ENCODE results near the gene SMIM20.

The SMIM20 gene

DNA sequence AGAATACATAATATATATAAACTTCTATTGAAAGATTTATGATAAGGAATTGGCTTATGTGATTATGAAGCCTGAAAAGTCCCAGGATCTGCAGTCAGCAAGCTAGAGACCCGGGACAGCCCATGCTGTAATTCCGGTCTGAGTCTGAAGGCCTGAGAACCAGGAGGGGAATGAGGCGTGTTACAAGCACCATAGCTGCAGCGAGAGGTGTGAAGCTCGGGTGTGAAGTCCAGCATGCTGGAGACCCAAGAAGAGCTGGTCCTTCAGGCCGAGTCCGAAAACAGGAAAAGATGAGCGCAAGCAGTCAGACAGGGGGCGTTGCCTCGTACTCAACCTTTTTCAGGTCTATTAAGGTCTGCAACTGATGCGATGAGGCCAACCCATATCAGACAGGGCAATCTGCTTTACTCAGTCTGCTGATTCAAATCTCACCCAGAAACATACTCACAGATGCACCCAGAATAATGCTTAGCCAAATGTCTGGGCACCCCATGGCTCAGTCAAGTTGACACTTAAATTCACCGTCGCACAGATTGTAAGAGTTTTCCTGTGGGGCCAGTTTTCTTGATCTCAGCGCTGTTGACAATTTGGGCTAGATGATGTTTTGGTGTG, 40.4 kb downstream of the SMIM20 start:
- DNase-seq (ENCODE audit: low read depth), result no peak

DNA sequence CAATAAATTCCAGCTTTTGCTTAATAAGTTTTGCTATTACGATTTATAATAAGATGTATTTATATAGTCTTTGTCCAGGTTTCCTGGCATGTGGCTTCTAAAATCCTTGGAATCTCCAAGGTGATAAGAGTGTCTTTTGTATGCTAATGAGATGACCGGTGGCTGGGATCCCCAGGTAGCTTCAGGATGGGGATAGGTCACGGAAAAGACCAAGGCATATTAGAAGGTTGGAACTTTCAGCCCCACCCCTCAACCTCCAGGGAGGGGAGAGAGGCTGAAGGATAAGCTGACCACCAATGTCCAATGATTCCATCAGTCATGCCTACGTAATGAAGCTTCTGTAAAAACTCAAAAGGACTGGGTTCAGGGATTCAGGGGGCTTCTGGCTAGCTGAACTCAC, 41.7 kb downstream of the SMIM20 start:
- DNase-seq (ENCODE audit: low read depth), result no peak
- TF ChIP-seq, protein P1, sequence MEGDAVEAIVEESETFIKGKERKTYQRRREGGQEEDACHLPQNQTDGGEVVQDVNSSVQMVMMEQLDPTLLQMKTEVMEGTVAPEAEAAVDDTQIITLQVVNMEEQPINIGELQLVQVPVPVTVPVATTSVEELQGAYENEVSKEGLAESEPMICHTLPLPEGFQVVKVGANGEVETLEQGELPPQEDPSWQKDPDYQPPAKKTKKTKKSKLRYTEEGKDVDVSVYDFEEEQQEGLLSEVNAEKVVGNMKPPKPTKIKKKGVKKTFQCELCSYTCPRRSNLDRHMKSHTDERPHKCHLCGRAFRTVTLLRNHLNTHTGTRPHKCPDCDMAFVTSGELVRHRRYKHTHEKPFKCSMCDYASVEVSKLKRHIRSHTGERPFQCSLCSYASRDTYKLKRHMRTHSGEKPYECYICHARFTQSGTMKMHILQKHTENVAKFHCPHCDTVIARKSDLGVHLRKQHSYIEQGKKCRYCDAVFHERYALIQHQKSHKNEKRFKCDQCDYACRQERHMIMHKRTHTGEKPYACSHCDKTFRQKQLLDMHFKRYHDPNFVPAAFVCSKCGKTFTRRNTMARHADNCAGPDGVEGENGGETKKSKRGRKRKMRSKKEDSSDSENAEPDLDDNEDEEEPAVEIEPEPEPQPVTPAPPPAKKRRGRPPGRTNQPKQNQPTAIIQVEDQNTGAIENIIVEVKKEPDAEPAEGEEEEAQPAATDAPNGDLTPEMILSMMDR (IDR thresholded peaks at IDR 0.05; ENCODE audit: low read length, missing control alignments), result no peak
- H3K4me3 ChIP-seq (replicated peaks; ENCODE audit: low read depth, low read length), result no peak overlapping the region

More for the DNA sequence above, 40.4 kb downstream of the SMIM20 start:
- TF ChIP-seq, protein P1 (IDR thresholded peaks at IDR 0.05; ENCODE audit: low read length, missing control alignments), result no peak
- H3K4me3 ChIP-seq (replicated peaks; ENCODE audit: low read depth, low read length), result no peak overlapping the region

DNA sequence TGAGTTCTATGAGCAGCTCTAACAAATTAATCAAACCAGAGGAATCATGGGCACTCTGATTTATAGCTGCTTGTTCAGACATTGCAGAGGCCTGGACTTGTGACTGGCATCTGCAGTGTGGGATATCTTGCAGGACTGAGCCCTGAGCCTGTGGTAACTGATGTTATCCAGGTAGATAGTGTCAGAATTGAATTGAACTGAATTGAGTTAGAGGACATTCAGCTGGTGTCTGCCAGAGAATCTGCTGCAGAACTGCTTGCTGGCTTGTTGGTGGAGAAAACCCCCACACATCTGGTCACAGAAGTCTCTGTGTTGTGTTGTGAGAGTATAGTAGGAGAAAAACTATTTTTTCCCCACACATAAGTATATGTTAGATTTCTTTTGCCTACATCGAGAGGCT, 42.2 kb downstream of the SMIM20 start:
- TF ChIP-seq, protein P1 (IDR thresholded peaks at IDR 0.05; ENCODE audit: low read length, missing control alignments), result no peak
- H3K4me3 ChIP-seq (replicated peaks; ENCODE audit: low read depth, low read length), result no peak overlapping the region
- no peak for DNase-seq (ENCODE audit: low read depth)

DNA sequence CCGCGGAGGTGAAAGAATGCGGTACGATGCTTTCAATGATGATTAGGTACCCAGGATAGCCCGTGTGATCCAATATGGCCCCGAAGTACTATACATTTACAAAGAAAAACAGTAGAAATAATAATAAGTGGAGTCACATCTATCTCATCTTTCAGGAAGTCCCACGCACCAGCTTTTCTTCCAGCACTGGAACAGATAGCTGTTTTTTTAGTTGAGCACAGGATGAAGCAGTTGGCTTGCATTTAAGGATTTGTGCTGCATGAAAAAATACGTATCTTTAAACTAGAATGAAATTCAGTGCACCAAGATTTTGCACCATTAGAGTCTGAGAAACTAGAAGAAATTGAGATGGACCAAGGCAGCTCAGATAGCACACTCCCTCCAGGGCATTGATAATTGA, 44.1 kb downstream of the SMIM20 start:
- DNase-seq (ENCODE audit: low read depth), result no peak
- no peak overlapping the region for H3K4me3 ChIP-seq (replicated peaks; ENCODE audit: low read depth, low read length)
- TF ChIP-seq, protein P1 (IDR thresholded peaks at IDR 0.05; ENCODE audit: low read length, missing control alignments), result no peak

DNA sequence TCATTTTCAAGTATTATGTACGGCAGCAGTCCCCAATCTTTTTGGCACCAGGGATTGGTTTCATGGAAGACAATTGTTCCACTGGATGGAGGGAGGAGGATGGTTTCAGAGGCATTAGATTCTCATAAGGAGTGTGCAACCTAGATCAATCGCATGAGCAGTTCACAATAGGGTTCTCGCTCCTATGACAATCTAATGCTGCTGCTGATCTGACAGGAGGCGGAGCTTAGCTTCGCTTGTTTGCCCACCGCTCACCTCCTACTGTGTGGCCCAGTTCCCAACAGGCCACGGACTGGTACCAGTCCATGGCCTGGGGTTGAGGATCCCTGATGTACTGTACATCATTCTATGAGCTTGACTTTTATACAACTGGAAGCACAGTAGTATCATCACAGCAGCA, 48.4 kb downstream of the SMIM20 start:
- no peak for DNase-seq (ENCODE audit: low read depth)
- TF ChIP-seq, protein P1 (IDR thresholded peaks at IDR 0.05; ENCODE audit: low read length, missing control alignments), result no peak
- no peak overlapping the region for H3K4me3 ChIP-seq (replicated peaks; ENCODE audit: low read depth, low read length)

DNA sequence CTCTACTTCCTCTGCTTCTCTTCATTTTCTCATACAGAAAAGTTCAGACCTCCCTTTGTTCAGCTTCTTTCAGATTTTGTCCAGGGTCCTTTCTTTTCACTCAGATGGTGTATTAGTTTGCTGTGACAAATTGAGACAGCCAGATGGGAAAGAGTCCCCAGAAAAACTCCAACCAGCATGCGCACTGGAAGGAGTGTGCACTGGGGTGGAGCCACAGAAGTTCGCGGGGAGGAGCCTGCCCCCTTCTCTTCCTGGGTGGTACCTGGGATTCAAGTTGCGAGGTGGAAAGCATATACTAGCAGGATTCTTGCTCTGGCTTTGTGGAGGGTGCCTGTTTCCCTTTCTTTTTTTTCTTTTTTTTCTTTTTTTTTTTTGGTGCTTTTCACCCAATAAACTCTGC, 51.6 kb downstream of the SMIM20 start:
- TF ChIP-seq, protein P1 (IDR thresholded peaks at IDR 0.05; ENCODE audit: low read length, missing control alignments), result no peak

DNA sequence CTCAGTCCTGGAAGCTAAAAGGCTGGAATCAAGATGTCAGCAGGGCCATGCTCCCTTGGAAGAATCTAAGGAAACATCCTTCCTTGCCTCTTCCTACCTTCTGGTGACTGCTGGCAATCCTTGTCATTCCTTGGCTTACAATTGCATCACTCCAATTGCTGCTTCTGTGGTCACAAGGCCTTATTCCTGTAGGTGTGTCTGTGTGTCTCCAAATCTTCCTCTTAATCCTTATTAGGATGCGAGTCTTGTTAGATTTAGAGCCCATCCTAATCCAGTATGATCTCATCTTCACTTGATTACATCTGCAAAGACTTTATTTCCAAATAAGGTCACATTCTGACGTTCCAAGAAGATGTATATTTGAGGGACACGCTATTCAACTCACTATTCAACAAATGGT, 52.2 kb downstream of the SMIM20 start:
- no peak overlapping the region for H3K4me3 ChIP-seq (replicated peaks; ENCODE audit: low read depth, low read length)
- no peak for DNase-seq (ENCODE audit: low read depth)
- TF ChIP-seq, protein P1 (IDR thresholded peaks at IDR 0.05; ENCODE audit: low read length, missing control alignments), result no peak

More for the DNA sequence above, 51.6 kb downstream of the SMIM20 start:
- no peak overlapping the region for H3K4me3 ChIP-seq (replicated peaks; ENCODE audit: low read depth, low read length)
- DNase-seq (ENCODE audit: low read depth), result no peak

Measured in fibroblast of pulmonary artery (primary cell).